Ascending aorta (tissue), 2 donors: ENCODE measurements around the gene HNRNPAB. TPM values are rescaled to one million over a fixed set of nuclear protein-coding genes. Genes with fewer than 3 reads are reported as not detected.

Source experiments
- DNase-seq, 2 donors: peaks; one replicate each; pipeline ENCODE4 v3.0.0-alpha.2; 2019; ENCODE audit warnings: low spot score in 2 of 2
- H3K27ac ChIP-seq, 2 donors: fragments of 200-600 bp; sonication (generic); one replicate each; pipeline ENCODE4 v1.5.1; 2016 to 2017; ENCODE audit warnings: mild to moderate bottlenecking in 1 of 2
- H3K27me3 ChIP-seq: fragments of 200-600 bp; sonication (generic); one replicate; pipeline ENCODE4 v1.5.1; 2017
- H3K36me3 ChIP-seq, 2 donors: fragments of 200-600 bp; sonication (generic); one replicate each; pipeline ENCODE4 v1.5.1; 2016
- H3K4me1 ChIP-seq, 2 donors: fragments of 200-600 bp; sonication (generic); one replicate each; pipeline ENCODE4 v1.5.1; 2016 to 2017; ENCODE audit warnings: mild to moderate bottlenecking in 1 of 2
- H3K4me3 ChIP-seq, 2 donors: fragments of 200-600 bp; sonication (generic); one replicate each; pipeline ENCODE4 v1.5.1; 2016 to 2017; ENCODE audit warnings: mild to moderate bottlenecking in 1 of 2
- H3K9me3 ChIP-seq, 2 donors: fragments of 200-600 bp; sonication (generic); one replicate each; pipeline ENCODE4 v1.5.1; 2016
- intact Hi-C: fragments of 100-400 bp; cut with DNase I; formaldehyde crosslinking; loops from one replicate; pipeline ENCODE4 v1.15.1; 2023
- total RNA-seq: library from RNA; depleted of rRNA; stranded (reverse); fragments of >200 nt; gene quantifications from one replicate; pipeline ENCODE4 v1.1.0, GENCODE V29; 2016
- TF ChIP-seq, protein P1 (sequence below), 3 experiments: fragments of 200-600 bp in 2 of 3; fragments of 450-650 bp in 1 of 3; sonication (generic) in 2 of 3; IDR thresholded peaks; one replicate each; pipeline ENCODE4 v1.5.1; 2016 to 2019; ENCODE audit warnings: antibody characterized with exemption in 3 of 3, mild to moderate bottlenecking in 1 of 3, moderate library complexity in 1 of 3

The HNRNPAB gene
- total RNA-seq, 1 donor from 2014 or later = 99.2 TPM

DNA sequence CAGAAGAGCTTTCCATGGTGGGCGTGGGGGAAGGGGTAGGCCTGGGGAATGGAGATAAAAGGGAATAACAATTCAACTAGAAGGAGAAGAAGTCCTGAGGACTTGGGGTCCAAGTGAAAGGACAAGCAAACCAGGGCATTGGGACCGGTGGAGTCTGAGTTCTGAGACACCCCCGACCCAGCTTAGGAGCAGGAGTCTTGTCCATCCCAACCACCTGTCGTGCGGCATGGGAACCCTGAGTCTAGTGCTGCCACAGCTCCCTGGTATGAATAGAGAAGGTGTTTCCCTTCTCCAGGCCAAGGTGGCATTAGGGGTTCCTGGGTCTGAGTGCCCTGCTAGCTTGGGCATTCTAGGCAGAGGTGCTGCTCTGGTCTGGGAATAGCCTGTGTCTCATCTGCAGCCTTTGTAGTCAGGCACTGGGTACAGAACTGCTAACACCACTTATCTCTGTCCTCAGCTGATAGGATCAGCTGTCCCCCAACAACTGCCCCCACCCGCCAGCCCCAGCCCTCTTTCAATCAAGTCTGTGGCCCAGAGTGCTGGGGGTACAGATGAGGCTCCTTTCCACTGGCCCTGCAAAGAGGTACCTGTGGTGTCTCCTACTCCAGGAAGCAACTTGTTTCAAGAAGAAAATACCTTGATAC lies 9.9 kb downstream of the HNRNPAB start:
- no peaks in the 10 kb centered on the region for H3K9me3 ChIP-seq
- H3K27ac ChIP-seq = no peak overlapping the region
- TF ChIP-seq, protein P1, sequence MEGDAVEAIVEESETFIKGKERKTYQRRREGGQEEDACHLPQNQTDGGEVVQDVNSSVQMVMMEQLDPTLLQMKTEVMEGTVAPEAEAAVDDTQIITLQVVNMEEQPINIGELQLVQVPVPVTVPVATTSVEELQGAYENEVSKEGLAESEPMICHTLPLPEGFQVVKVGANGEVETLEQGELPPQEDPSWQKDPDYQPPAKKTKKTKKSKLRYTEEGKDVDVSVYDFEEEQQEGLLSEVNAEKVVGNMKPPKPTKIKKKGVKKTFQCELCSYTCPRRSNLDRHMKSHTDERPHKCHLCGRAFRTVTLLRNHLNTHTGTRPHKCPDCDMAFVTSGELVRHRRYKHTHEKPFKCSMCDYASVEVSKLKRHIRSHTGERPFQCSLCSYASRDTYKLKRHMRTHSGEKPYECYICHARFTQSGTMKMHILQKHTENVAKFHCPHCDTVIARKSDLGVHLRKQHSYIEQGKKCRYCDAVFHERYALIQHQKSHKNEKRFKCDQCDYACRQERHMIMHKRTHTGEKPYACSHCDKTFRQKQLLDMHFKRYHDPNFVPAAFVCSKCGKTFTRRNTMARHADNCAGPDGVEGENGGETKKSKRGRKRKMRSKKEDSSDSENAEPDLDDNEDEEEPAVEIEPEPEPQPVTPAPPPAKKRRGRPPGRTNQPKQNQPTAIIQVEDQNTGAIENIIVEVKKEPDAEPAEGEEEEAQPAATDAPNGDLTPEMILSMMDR (IDR thresholded peaks at IDR 0.05) = no peak
- H3K36me3 ChIP-seq = peaks cover 75 to 83% of the 10 kb centered on the region in 2 donors
- no peak overlapping the region for H3K4me3 ChIP-seq
- no peaks in the 10 kb centered on the region for H3K27me3 ChIP-seq
- intact Hi-C loops = loop anchor here (5.0 kb wide), 1 partner anchor 413 kb away; the partner anchor contains the start of gene CLK4
- no peaks in the 10 kb centered on the region for H3K4me1 ChIP-seq
- DNase-seq = no peak

DNA sequence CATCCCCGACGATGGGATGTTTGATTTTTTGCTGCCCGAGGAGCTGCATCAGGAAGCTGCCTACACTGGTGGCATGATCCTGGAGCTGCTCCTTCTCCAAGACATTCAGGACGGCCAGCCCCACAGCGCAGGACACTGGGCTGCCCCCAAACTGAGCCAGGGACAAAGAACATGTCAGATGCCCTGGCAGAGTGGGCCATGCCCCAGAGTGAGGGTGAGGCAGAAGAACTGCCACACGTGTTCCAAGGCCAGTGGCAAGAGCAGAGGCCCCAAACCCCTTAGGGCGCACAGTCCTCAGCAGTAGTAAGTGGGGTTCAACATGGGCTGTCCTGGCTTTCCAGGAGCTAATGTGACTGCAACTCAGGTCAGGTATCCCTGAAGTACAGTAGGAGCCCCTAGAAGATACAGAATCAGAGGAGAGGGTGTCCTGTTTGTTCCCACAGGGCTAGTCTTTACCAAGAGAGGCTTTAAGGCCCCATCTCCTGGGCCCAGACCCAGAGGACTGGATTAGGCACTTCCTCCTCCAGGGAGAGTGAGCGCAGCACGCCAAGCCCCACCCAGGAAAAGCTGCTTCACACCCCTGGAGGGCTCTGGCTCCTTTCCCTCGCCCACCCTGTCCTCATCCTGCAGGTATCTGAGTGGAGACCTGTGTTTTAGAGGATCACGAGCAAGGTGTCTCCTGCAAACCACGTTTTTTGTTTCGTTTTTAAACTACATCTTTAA lies 11.1 kb downstream of the HNRNPAB start:
- no peak for DNase-seq
- intact Hi-C loops = no loop called here
- H3K4me3 ChIP-seq = no peak overlapping the region
- H3K4me1 ChIP-seq = no peaks in the 10 kb centered on the region
- no peaks in the 10 kb centered on the region for H3K9me3 ChIP-seq
- H3K27ac ChIP-seq = no peak overlapping the region
- TF ChIP-seq, protein P1 (IDR thresholded peaks at IDR 0.05) = no peak
- H3K36me3 ChIP-seq = peaks cover 64 to 75% of the 10 kb centered on the region in 2 donors
- H3K27me3 ChIP-seq = no peaks in the 10 kb centered on the region

DNA sequence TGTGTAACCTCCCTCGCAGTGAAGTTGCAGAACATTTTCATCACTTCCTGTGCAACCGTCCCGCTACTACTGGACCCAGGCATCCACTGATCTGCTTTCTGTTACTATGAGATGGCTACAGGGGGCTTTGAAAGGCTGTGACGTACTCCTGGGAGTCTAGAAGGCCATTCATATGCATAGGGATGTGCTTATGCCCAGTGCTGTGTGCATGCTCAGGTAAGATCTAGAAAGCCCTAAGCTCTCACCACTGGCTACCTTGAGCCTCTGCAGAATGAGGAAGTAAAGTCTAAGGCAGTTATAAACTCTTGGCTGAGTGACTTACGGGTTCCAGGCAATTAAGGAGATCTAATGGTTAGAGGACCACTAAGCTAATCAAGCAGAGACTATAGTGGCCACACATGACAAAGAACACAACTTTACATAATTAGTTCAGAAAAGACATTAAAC lies 11.8 kb downstream of the HNRNPAB start:
- no peak overlapping the region for H3K4me3 ChIP-seq
- no peak overlapping the region for H3K27ac ChIP-seq
- TF ChIP-seq, protein P1 (IDR thresholded peaks at IDR 0.05) = no peak
- no peaks in the 10 kb centered on the region for H3K9me3 ChIP-seq
- no peaks in the 10 kb centered on the region for H3K27me3 ChIP-seq
- DNase-seq = no peak
- H3K36me3 ChIP-seq = peaks cover 57 to 69% of the 10 kb centered on the region in 2 donors
- intact Hi-C loops = no loop called here
- H3K4me1 ChIP-seq = no peaks in the 10 kb centered on the region

DNA sequence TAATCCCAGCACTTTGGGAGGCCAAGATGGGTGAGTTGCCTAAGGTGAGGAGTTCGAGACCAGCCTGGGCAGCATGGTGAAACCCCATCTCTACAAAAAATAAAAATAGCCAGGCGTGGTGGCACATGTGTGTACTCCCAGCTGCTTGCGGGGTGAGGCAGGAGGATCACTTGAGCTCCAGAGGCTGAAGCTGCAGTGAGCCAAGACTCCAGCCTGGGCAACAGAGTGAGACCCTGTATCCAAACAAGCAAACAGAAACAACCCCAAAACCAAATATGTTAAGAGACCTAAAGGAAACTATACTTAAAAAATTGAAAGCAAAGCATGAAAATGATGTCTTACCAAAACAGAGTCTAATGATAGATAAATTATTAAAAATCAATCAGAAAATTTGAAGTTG lies 12.4 kb downstream of the HNRNPAB start:
- intact Hi-C loops = no loop called here
- DNase-seq = no peak
- no peaks in the 10 kb centered on the region for H3K4me1 ChIP-seq
- peaks cover 50 to 62% of the 10 kb centered on the region in 2 donors for H3K36me3 ChIP-seq
- no peaks in the 10 kb centered on the region for H3K27me3 ChIP-seq
- no peaks in the 10 kb centered on the region for H3K9me3 ChIP-seq
- H3K27ac ChIP-seq = no peak overlapping the region
- TF ChIP-seq, protein P1 (IDR thresholded peaks at IDR 0.05) = no peak
- no peak overlapping the region for H3K4me3 ChIP-seq

- intact Hi-C loops = no loop called here
- TF ChIP-seq, protein P1 (IDR thresholded peaks at IDR 0.05) = no peak
- DNase-seq = no peak
- H3K4me3 ChIP-seq = no peak overlapping the region
- H3K27ac ChIP-seq = no peak overlapping the region
- peaks cover 35 to 54% of the 10 kb centered on the region in 2 donors for H3K36me3 ChIP-seq
- no peaks in the 10 kb centered on the region for H3K27me3 ChIP-seq
- no peaks in the 10 kb centered on the region for H3K4me1 ChIP-seq
- no peaks in the 10 kb centered on the region for H3K9me3 ChIP-seq
These were observed 14.0 kb downstream of the HNRNPAB start for GRCh38 chr5:178218237-178218776.
